DMS79 (cell line): Measurements from ENCODE around the gene PYCR2.
"Not testable (repeated sequence)": the region's sequence is repeated elsewhere in the genome, so short reads cannot be mapped to it uniquely, and the experiment has no call there.

Source experiments
- DNase-seq: peaks from one replicate; lab custom pipeline; 2025; lab: John Stamatoyannopoulos, UW

The PYCR2 gene

DNA sequence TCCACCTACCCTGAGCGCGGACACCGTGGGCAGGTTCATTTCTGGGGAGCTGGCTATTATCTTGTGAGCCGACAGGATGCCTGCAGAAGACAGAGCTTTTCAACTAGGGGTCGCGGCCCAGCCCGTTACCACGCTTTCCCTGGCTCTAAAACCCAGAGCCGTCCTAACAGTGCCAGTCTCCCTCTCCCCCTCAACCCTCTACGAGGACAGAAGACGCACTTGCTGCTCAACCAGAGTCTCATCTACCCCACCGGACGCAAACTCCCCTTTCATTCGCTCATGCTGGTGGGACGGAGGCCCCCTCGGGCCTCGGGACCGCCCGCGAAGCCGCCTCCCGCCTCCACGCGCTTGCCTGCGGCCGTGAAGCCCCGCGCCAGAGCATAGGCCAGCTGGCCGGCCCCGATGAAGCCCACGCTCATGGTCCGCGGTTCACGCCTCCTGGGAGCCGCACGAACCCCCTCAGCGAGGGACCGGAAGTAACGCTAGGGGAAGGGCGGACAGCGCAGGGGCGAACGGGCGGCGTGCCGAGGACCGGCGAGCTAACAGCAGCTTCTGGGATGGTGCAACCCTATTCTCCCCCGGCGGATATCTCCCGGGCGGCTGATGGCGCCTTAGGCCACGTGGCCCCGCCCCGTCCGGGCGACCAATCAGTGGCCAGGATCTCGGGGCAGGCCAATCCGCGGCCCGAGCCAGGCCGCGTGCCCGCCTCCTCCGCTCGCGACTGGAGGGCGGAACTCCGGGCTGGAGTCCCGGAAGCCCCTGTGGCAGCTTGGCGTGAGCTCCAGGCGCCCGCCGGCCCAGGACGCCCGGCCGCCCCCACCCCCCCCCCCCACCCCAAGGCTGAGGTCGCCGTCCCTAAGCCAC lies at the start of gene PYCR2:
TSS of gene PYCR2 (minus strand) at position 559 of the 864 bp plus-strand sequence. CDS start at position 419, 140 bp downstream.
- DNase-seq = peak; percentile 97

DNA sequence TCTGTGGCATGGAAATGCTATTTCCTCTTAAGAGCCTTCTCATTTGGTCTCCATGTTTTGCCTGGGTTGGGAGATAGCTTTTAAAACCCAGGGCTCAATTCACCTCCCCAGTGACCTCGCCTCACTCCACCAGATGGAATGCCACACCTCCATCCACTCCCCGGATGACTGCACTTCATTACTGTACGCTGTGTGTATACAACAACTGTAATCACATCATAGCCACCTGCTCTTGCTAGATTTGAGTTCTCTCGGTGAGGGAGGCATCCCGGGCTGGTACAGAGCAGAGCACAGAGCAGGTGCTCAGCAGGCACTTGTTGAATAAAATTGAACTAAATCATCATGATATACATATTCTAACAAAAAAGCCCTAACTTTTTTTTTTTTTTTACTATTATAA lies 49.1 kb upstream of the PYCR2 start:
- DNase-seq = peak; percentile 62

DNA sequence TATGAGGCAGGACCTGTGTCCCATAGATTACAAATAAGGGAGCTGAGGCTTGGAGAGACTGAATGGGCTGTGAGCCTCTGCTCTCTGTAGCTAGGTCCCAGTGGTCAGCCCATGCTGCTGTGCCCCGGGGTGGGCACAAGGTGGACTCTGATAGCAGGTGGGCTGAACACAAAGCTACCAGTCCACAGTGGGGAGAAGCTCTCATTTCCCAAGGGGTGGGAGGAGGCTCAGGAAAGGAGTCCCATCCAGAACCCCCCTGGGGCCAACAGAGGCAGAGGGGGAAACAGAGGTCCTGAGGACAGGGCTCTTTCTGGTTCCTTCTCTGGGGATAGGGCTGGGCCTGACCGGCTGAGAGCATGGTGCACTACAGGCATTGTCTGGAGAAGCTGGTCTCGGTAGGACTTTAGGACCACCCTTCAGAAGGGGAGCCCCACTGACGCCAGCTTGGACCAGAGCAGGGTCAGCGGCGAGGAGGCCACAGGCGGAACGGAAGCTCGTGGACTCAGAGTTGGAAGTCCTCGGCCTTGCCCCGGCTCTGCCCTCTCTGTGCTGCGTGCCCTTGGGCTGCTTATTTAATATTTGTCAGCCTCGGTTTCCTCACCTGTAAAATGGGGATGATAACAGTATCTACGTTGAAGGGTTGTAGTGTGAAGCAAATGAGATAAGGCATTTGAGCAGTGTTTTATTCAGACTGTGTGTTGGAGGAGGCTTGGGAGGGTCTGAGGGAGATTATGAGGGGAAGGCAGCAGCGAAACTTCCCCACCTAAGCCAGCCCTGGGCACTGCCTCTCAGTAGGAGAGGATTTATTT lies 48.5 kb upstream of the PYCR2 start:
- no peak for DNase-seq

DNA sequence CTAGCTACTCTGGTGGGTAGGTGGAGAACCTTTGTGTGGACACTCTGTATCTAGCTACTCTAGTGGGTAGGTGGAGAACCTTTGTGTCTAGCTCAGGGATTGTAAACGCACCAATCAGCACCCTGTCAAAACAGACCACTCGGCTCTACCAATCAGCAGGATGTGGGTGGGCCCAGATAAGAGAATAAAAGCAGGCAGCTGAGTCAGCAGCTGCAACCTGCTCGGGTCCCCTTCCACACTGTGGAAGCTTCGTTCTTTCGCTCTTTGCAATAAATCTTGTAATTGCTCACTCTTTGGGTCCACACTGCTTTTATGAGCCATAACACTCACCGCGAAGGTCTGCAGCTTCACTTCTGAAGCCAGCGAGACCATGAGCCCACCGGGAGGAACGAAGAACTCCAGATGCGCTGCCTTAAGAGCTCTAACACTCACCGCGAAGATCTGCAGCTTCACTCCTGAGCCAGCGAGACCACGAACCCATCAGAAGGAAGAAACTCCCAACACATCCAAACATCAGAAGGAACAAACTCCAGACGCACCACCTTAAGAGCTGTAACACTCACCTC lies 46.6 kb upstream of the PYCR2 start:
- not testable (repeated sequence) for DNase-seq

DNA sequence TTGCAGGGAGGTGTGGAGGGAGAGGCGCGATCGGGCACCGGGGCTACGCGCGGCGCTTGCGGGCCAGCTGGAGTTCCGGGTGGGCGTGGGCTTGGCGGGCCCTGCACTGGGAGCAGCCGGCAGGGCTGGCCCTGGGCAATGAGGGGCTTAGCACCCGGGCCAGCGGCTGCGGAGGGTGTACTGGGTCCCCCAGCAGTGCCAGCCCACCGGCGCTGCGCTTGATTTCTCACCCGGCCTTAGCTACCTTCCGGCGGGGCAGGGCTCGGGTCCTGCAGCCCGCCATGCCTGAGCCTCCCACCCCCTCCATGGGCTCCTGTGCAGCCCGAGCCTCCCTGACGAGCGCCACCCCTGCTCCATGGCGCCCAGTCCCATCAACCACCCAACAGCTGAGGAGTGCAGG lies 45.7 kb upstream of the PYCR2 start:
- DNase-seq = not testable (repeated sequence)

DNA sequence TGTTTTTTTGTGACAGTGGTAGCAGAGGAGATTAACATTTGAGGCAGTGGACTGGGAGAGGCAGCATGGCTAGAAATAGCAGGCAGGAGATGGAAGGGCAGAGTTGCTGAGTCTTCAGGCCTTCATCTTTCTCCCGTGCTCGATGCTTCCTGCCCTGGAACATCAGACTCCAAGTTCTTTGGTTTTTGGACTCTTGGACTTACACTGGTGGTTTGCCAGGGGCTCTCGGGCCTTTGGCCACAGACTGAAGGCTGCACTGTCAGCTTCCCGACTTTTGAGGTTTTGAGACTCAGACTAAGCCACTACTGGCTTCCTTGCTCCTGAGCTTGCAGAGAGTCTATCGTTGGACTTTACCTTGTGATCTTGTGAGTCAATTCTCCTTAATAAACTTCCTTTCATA lies 41.2 kb upstream of the PYCR2 start:
- DNase-seq = no peak

DNA sequence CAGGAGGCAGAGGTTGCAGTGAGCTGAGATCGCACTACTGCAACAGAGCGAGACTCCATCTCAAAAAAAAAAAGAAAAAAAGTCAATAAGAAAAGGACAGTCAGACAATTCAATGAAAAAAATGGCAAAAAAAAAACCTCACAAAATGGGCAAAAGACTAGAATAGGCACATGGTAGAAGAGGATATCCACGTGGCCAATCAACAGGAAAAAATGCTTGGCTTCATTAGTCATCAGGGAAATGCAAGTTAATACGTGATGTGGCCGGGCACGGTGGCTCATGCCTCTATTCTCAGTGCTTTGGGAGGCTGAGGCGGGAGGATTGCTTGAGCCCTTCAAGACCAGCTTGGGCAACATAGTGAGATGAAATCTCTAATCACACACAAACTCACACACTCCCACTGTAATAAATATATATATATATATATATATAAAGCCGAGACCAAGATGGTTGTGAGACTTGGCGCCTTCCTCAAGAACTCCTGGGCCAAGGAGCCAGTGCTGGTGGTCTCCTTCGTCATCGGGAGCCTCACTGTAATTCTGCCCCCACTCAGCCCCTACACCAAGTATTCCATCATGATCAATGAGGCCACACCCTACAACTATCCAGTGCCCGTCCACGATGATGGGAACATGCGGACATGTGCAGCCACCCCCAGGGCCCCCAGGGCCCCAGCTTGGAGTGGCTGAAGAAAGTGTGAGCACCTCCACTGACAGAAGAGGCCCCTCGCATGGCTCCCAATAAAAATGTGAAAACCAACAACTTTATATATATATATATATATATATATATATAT lies 39.9 kb upstream of the PYCR2 start:
- no peak for DNase-seq

DNA sequence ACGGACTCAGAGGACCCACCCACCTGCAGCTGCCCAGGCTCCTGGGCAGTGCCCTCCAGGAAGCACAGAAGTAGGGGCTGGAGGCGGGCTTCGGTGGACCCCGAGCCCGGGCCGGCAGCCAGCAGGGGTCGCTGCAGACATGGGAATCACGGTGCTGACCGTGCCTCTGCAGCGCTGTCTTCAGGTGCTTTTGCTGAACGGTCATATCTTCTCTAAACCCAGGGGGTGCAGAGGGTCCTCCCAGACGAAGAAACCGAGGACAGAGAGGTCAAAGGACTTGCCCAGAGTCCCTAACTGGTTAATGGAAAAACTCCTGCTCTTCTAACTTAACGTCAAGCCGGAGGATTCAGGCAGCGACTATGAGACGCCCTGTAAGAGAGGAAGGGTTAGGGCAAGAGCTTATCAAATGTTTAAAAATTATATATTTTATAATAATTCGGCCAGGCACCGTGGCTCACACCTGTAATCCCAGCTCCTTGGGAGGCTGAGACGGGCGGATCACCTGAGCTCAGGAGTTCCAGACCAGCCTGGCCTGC lies 38.5 kb upstream of the PYCR2 start:
- no peak for DNase-seq

DNA sequence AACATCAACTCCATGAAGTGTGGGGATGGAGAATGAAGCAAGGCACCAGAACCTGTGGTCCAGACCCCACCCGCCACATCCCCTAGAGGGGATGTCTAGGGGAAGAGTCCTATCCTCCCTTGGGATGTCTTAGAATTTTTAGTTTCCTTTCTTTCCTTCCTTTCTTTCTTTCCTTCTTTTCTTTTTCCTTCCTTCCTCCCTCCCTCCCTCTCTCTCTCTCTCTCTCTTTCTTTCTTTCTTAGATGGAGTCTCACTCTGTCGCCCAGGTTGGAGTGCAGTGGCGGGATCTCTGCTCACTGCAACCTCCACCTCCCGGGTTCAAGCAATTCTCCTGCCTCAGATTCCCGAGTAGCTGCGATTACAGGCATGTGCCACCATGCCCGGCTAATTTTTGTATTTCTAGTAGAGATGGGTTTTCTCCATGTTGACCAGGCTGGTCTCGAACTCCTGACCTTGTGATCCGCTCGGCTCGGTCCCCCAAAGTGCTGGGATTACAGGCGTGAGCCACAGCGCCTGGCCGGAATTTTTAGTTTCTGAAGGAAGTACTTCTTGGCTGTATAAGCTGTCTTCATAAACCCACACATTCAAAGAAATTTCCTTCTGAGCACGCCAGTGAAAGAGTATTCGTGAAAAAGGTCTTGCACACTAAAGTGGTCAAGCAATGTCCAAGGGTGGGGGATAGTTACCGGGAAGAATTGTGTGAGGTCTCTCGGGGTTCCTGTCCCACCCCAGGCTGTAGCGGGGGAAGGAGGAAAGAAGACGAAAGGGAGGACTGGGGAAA lies 37.8 kb upstream of the PYCR2 start:
- no peak for DNase-seq

DNA sequence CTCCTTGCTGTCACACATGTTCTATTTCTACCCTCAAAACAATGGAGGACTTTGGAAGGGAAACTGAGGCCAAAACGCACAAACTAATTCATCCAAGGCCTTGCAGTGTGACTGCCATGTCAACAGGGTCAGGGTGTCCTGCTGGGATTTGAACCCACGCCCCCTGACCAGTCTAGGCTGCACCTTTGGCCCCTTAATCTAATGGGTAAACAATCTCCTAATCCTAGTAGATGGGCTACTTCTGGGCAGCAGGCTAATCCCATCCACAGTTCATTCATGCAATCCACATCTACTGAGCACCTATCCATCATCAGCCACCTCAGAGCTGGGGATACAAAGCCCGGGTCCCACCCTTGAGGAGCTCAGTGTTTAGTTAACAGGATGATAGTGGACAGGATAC lies 34.0 kb upstream of the PYCR2 start:
- no peak for DNase-seq

DNA sequence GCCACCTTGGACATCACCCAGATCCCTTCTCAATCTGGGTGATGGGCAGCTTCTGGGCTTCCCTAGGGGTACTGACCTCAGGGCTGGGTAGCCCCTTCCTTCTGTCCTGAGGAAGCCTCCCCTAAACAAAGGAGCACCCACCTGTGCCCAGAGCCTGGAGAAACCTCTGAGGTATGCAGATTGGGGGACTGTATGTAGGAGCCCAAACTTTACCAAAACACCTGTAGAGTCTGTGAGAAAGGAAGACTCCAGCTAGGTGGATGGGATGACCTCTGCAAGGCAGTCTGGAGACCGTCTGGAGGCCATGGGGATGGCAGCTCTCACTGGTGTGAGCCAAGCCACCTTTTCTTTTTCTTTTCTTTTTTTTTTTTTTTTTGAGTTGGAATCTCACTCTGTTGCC lies 30.7 kb upstream of the PYCR2 start:
- DNase-seq = no peak

DNA sequence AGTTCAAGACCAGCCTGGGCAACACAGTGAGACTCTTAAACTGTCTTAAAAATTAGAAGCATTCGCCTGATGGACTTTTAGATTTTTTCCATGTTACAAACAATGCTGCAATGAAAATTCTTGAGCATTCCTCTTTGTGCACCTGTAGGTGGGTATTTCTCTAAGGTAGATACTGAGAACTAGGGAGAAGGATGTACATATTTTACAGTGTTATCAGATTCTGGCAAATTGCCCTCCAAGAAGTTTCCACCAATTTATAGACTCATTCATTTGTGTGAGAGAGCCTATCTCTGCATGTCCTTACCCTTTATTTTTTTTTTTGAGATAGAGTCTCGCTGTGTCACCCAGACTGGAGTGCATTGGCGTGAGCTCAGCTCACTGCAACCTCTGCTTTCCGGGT lies 29.3 kb upstream of the PYCR2 start:
- DNase-seq = no peak

DNA sequence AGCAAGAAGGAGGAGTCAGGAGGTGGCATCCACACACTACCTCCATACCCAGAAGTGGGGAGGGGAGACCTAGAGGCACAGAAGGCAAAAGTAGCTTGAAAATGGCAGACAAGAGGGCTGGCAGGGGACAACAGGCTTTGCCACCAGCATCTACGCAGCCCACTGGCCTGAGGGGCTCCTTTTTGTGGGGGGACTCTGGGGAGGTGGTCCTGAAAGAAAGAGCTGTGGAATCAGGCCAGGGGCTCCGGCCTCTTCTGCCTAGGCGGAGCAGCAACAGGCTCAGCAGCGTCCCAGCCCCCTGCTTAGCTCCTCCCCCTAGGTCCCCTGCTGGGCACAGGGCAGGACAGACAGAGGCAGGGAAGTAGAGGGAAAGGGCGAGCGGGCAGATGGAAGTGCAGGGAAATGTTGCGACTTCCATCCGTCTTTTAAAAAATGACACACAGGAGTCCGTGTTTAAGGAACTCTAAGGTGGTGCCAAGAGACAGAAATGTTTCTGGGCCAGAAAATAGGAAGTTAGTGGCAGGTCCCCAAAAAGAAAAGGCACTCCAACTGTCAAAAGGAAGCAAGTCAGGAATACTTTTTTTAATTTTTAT lies 27.0 kb upstream of the PYCR2 start:
- no peak for DNase-seq

DNA sequence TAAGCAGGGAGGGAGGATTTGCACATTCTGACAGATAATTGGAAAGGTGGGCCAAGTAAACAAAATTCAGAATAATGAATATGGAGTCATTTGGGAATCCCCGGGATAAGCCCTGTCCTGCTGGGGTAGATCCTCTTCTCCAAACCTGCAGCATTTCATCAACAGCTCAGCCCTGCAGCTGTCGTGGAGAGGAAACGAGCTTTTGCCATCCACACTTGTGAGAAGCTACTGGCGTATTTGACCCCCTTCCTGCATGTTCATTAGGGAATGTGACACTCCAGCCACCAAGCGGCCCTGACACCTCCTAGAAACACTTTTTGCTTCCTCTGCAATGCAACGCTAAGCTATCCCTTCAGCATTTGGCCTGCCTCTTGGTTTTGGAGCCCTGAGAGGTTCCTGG lies 25.0 kb upstream of the PYCR2 start:
- DNase-seq = no peak

DNA sequence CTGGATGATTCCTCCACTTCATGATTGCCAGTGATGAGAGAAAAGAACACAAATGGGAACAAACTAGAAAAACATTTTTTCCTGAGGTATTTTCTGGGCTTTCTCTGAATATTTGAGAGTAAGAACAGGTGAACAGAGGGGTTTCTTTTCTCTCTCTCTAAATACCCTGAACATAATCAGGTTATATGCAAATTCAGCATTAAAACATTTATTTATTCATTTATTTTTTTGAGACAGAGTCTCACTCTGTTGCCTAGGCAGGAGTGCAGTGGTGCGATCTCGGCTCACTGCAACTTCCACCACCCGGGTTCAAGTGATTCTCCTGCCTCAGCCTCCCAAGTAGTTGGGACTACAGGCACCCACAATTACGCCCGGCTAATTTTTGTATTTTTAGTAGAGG lies 22.8 kb upstream of the PYCR2 start:
- DNase-seq = no peak

DNA sequence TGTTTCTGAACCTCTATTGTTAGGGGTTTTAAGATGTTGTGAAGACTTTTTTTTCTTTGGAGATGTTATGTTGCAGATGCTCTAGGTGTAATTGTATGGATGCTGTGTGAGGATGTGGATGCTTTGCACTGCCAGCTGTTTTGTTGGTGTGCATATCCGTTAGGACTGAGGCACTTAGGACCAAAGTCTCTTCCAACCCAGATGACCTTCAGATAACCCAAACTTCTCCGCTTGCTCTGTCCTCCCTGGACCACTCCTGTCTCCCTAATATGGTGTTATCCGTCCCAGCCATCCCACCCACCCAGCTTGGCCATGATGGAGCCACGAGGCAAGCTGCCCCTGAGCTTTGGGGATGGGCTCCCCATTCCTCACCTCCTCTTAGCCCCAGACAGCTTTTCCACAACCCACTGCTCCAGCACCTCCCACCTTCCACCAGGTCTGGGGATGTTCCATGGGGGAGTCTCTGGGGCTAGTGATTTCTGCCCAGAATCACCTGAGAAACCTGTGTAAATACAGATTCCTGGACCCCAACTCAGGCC lies 22.1 kb upstream of the PYCR2 start:
- DNase-seq = no peak

DNA sequence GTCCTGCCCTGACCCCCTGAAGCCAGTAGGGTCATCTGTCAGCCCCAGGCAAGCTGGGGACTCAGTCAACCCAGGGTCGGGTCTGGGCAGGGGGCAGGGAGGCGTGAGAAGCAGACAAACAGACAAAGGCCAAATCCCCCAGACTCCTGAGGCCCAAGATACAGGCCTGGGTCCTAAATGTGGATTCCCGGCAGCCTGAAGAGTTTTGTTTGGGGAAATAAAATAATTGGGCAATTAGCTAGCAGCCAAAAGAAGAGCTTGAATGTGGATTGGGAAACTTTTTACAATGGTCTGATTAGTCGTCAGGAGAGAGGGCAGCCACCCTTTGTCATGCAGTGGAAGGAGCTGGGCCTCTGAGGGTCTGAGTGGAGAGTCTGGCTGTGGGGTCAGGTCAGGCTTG lies 21.5 kb upstream of the PYCR2 start:
- no peak for DNase-seq

DNA sequence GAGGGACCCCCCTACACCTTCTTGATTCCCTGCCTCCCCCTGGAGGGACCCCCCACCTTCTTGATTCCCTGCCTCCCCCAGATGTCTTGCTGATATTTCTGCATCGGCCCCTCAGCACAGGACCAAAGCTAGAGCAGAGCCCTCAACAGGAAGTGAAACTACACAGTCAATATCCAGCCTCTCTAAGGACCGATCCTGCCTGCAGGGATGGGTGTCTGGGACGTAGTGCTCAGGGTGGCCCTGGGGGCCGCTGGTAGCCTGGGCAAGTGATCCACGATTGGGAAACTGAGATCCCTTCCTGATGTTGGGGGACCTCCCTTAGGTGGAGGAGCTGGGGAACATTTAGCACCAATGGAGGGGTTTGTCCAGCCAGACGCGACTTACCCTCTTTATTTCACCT lies 20.9 kb upstream of the PYCR2 start:
- DNase-seq = no peak

DNA sequence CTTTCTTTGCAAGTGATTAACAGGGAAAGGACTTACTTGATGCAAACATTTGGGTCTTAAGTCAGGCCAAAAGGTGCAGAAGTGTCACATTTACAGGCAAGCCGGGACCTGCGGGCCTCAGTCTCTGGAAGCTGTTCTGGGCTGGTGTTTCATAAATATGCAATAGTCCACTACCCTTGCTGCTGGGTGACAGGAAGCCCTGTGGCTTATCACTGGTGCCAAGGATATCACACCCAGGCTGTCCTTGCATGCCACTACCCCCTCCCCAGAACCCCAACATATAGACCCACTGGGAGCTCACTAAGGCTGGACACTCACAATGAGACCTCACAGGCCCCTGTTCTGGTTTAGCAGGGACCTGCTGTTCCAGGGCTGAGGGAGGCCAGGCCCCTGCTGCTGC lies 20.3 kb upstream of the PYCR2 start:
- no peak for DNase-seq

DNA sequence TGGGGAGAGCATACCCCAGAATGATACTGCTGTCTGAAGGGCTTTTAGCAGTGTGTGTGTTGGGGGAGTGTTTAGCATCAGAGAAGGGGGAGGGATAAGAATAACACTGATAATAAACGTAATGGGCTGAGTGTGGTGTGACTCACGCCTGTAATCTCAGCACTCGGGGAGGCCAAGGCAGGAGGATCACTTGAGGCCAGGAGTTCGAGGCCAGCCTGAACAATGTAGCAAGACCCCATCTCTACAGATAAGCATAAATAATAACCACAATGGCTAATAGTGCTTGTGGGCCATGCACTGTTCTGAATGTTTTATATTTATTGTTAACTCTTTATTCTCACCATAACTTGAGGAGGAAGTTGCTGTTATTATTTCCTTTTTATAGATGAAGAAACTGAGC lies 19.5 kb upstream of the PYCR2 start:
- no peak for DNase-seq
